Measurements from ENCODE around the gene DAB1.

DAB1 gene

GRCh38 chr1:57157818-57158603 is 265.8 kb downstream of the DAB1 start:
- no peak for DNase-seq (ENCODE audit: low spot score)
- ChIA-PET POLR2A (ENCODE audit: low non-redundant PET) (no interaction called here), CTCF (no interaction called here)
- H3K27ac ChIP-seq = no peak overlapping the region
- no peak for TF ChIP-seq CTCF (conservative IDR thresholded peaks at IDR 0.05; ENCODE audit: low read depth)

GRCh38 chr1:57156907-57157306 is 267.0 kb downstream of the DAB1 start:
- TF ChIP-seq CTCF (conservative IDR thresholded peaks at IDR 0.05; ENCODE audit: low read depth) = no peak
- DNase-seq (ENCODE audit: low spot score) = no peak
- ChIA-PET CTCF (no interaction called here), POLR2A (ENCODE audit: low non-redundant PET) (no interaction called here)
- H3K27ac ChIP-seq = no peak overlapping the region

- POLR2A ChIA-PET (ENCODE audit: low non-redundant PET) = no interaction called here
- CTCF ChIA-PET = no interaction called here
- no peak for TF ChIP-seq CTCF (conservative IDR thresholded peaks at IDR 0.05; ENCODE audit: low read depth)
- H3K27ac ChIP-seq = no peak overlapping the region
- DNase-seq (ENCODE audit: low spot score) = no peak
Measured at GRCh38 chr1:57146100-57146499, 277.8 kb downstream of the DAB1 start.

- no peak for DNase-seq (ENCODE audit: low spot score)
- CTCF ChIA-PET = interaction anchor here (1.6 kb wide), 1 partner anchor 16 kb away, joined by 5 read pairs; no protein-coding TSS in a partner anchor
- TF ChIP-seq CTCF (conservative IDR thresholded peaks at IDR 0.05; ENCODE audit: low read depth) = no peak
- H3K27ac ChIP-seq = no peak overlapping the region
- POLR2A ChIA-PET (ENCODE audit: low non-redundant PET) = no interaction called here
Measured at GRCh38 chr1:57142999-57143398, 280.9 kb downstream of the DAB1 start.

- ChIA-PET POLR2A (ENCODE audit: low non-redundant PET) (no interaction called here), CTCF (interaction anchor here (1.6 kb wide), 1 partner anchor 15 kb away, joined by 5 read pairs; no protein-coding TSS in a partner anchor)
- no peak for DNase-seq (ENCODE audit: low spot score)
- no peak for TF ChIP-seq CTCF (conservative IDR thresholded peaks at IDR 0.05; ENCODE audit: low read depth)
- H3K27ac ChIP-seq = no peak overlapping the region
Measured at GRCh38 chr1:57142169-57142568, 281.7 kb downstream of the DAB1 start.

GRCh38 chr1:57138432-57139078 is 285.3 kb downstream of the DAB1 start:
- ChIA-PET POLR2A (ENCODE audit: low non-redundant PET) (no interaction called here), CTCF (no interaction called here)
- no peak for DNase-seq (ENCODE audit: low spot score)

More at GRCh38 chr1:57138432-57139078, 285.3 kb downstream of the DAB1 start:
- no peak for TF ChIP-seq CTCF (conservative IDR thresholded peaks at IDR 0.05; ENCODE audit: low read depth)
- H3K27ac ChIP-seq = no peak overlapping the region
